Thyroid gland (tissue), 4 donors: Measurements from ENCODE around the gene MYMK.

Source experiments
- CTCF ChIP-seq, 6 experiments: fragments of 200-600 bp in 3 of 6; fragments of 450-650 bp in 3 of 6; sonication (generic) in 3 of 6; IDR thresholded peaks; one replicate each; pipeline ENCODE4 v1.5.1; 2016 to 2019; ENCODE audit warnings: antibody characterized with exemption in 6 of 6, mild to moderate bottlenecking in 2 of 6, inconsistent platforms in 1 of 6, moderate library complexity in 1 of 6
- POLR2A ChIP-seq, 2 donors: fragments of 450-650 bp; IDR thresholded peaks; one replicate each; pipeline ENCODE4 v1.6.1; 2017; ENCODE audit warnings: antibody characterized with exemption in 2 of 2, mild to moderate bottlenecking in 2 of 2, moderate library complexity in 1 of 2

GRCh38 chr9:133520121-133520835, 4.5 kb downstream of the MYMK start:
- TF ChIP-seq CTCF (IDR thresholded peaks at IDR 0.05) (no peak), POLR2A (IDR thresholded peaks at IDR 0.05) (no peak)
